ENCODE results near the gene LRP1. TPM values are rescaled to one million over a fixed set of nuclear protein-coding genes. Genes with fewer than 3 reads are reported as not detected.

The LRP1 gene
- total and polyA plus RNA-seq, 2 of the 13 experiments (the other 11 are each of a cell fraction or from before 2014, with no cell fraction given), result 14.7 to 30.8 TPM

DNA sequence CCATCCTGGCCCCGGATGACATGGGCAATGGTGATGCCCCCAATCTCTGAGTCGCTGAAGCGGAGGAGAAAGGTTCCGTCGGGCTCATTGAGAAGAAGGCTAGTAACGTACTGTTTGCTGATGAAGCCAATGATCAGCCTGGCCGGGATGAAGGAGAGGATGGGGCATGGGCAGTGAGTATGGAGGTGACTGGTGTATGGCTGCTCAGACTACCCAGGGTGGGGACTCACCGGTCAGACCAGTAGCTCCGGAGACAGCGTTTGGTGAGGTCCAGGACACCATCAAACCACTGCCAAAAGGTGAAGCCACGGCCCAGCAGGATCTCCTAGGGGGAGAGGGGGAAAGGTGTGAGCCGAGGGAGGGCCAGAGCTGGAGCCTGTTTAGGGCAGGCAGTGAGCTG is 28.5 kb upstream of the LRP1 start (continued):
- no peak for TF ChIP-seq ZNF350 (CRISPR knock-in tag; IDR thresholded peaks at IDR 0.05; ENCODE audit: borderline replicate concordance, low read depth)
- TF ChIP-seq, protein P1, sequence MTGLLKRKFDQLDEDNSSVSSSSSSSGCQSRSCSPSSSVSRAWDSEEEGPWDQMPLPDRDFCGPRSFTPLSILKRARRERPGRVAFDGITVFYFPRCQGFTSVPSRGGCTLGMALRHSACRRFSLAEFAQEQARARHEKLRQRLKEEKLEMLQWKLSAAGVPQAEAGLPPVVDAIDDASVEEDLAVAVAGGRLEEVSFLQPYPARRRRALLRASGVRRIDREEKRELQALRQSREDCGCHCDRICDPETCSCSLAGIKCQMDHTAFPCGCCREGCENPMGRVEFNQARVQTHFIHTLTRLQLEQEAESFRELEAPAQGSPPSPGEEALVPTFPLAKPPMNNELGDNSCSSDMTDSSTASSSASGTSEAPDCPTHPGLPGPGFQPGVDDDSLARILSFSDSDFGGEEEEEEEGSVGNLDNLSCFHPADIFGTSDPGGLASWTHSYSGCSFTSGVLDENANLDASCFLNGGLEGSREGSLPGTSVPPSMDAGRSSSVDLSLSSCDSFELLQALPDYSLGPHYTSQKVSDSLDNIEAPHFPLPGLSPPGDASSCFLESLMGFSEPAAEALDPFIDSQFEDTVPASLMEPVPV (CRISPR knock-in tag; IDR thresholded peaks at IDR 0.05), result no peak
- no peak for TF ChIP-seq REL (CRISPR knock-in tag; conservative IDR thresholded peaks at IDR 0.05)
- TF ChIP-seq, protein P2, sequence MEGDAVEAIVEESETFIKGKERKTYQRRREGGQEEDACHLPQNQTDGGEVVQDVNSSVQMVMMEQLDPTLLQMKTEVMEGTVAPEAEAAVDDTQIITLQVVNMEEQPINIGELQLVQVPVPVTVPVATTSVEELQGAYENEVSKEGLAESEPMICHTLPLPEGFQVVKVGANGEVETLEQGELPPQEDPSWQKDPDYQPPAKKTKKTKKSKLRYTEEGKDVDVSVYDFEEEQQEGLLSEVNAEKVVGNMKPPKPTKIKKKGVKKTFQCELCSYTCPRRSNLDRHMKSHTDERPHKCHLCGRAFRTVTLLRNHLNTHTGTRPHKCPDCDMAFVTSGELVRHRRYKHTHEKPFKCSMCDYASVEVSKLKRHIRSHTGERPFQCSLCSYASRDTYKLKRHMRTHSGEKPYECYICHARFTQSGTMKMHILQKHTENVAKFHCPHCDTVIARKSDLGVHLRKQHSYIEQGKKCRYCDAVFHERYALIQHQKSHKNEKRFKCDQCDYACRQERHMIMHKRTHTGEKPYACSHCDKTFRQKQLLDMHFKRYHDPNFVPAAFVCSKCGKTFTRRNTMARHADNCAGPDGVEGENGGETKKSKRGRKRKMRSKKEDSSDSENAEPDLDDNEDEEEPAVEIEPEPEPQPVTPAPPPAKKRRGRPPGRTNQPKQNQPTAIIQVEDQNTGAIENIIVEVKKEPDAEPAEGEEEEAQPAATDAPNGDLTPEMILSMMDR (CRISPR knock-in tag; IDR thresholded peaks at IDR 0.05), result no peak
- no peak for TF ChIP-seq FLYWCH1 (CRISPR knock-in tag; IDR thresholded peaks at IDR 0.05)
- TF ChIP-seq SP1 (IDR thresholded peaks at IDR 0.05), result no peak
- TF ChIP-seq SP1 (CRISPR knock-in tag; IDR thresholded peaks at IDR 0.05), result no peak
- no peak for TF ChIP-seq SRSF1 (optimal IDR thresholded peaks at IDR 0.05; ENCODE audit: low read depth, low read length)

All from HepG2 (cell line).